ENCODE data around the gene YBX1.

DNA sequence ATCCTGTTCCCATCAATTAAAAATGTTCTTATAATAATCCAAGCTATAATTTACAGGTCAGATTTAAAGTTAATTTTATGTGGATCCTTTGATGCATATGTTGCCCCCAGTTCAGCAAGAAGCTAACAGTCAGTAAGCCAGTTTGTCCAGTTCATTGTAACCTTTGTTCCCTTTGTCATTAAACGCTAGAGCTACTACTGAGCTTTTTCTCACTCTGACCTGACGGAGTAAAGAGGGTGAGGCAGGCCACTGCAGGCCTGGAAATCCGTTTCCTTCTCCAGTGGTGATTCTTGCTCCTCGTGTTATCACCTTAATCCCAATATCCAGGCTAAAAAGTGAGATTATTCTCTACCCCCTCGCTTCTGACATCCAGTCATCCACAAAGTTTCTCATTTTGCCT is 10.2 kb downstream of the YBX1 start:
- TF ChIP-seq POLR2AphosphoS5 (IDR thresholded peaks at IDR 0.05; ENCODE audit: low read depth, low read length): no peak
- TF ChIP-seq REST (IDR thresholded peaks at IDR 0.05; ENCODE audit: insufficient read depth in 1 of 2, low read depth in 2 of 2, low read length in 2 of 2): no peak
